GM12873 (cell line): Measurements from ENCODE around the gene TTC28.

Experiments used
- TF ChIP-seq, protein P1 (sequence below): IDR thresholded peaks from 2 replicates; pipeline ENCODE4 v1.5.1; 2012; ENCODE audit warnings: low read depth, mild to moderate bottlenecking, moderate library complexity, low read length, control low read depth; ENCODE audit not compliant: insufficient read depth; ENCODE audit errors: missing control alignments

The TTC28 gene

DNA sequence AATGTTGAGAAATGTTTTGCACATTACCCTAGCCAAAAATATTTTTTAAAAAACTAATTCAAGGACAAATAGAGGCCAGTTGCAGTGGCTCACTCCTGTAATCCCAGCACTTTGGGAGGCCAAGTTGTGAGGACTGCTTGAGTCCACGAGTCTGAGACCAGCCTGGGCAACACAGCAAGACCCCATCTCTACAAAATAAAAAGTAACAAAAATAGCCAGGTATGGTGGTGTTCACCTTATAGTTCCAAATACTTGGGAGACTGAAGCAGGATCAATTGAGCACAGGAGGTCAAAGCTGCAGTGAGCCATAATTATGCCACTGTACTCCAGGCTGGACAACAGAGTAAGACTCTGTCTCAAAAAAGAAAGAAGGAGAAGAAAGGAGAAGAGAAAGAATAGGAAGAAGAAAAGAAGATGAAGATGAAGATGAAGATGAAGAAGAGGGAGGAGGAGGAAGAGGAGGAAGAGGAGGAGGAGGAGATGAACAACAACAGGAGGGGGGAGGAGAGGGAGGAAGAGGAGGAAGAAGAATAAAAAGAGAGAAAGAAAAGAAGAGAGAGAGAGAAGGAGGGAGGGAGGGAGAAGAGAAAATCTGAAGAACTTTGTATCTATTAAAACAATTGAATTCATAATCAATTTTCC is 136.5 kb downstream of the TTC28 start:
- TF ChIP-seq, protein P1, sequence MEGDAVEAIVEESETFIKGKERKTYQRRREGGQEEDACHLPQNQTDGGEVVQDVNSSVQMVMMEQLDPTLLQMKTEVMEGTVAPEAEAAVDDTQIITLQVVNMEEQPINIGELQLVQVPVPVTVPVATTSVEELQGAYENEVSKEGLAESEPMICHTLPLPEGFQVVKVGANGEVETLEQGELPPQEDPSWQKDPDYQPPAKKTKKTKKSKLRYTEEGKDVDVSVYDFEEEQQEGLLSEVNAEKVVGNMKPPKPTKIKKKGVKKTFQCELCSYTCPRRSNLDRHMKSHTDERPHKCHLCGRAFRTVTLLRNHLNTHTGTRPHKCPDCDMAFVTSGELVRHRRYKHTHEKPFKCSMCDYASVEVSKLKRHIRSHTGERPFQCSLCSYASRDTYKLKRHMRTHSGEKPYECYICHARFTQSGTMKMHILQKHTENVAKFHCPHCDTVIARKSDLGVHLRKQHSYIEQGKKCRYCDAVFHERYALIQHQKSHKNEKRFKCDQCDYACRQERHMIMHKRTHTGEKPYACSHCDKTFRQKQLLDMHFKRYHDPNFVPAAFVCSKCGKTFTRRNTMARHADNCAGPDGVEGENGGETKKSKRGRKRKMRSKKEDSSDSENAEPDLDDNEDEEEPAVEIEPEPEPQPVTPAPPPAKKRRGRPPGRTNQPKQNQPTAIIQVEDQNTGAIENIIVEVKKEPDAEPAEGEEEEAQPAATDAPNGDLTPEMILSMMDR = no peak

- TF ChIP-seq, protein P1 = no peak
These were observed 138.5 kb downstream of the TTC28 start for GRCh38 chr22:28541137-28541536.

GRCh38 chr22:28538922-28539321 is 140.7 kb downstream of the TTC28 start:
- TF ChIP-seq, protein P1 = no peak

- TF ChIP-seq, protein P1 = no peak
These were observed 158.2 kb downstream of the TTC28 start for GRCh38 chr22:28521451-28521850.

- TF ChIP-seq, protein P1 = no peak
These were observed 165.3 kb downstream of the TTC28 start for GRCh38 chr22:28514321-28514821.

DNA sequence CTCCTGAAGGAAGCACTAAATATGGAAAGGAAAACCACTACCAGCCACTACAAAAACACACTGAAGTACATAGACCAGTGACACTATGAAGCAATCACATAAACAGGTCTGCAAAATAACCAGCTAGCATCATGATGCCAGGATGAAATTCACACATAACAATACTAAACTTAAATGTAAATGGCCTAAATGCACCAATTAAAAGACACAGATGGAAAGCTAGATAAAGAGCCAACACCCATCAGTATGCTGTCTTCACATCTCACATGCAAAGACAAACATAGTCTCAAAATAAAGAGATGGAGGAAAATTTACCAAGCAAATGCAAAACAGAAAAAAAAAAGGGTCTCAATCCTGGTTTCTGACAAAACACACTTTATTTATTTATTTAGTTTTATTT is 171.7 kb downstream of the TTC28 start:
- TF ChIP-seq, protein P1 = no peak

- TF ChIP-seq, protein P1 = no peak
These were observed 173.5 kb downstream of the TTC28 start for GRCh38 chr22:28506150-28506535.
